HG03097 (cell line): ENCODE measurements around the gene MRGPRE.

Experiments
- ATAC-seq: cut with Tn5 transposase; IDR thresholded peaks from one replicate; pipeline ENCODE4 v1.9.1; 2021; ENCODE audit not compliant: unreplicated experiment, low FRiP score

The MRGPRE gene

GRCh38 chr11:3216027-3216525 lies 16.1 kb downstream of the MRGPRE start:
- ATAC-seq = no peak

GRCh38 chr11:3215346-3216026 lies 16.7 kb downstream of the MRGPRE start:
- ATAC-seq = no peak

GRCh38 chr11:3214420-3214699 lies 17.9 kb downstream of the MRGPRE start:
- no peak for ATAC-seq

- ATAC-seq = no peak
These were observed 18.4 kb downstream of the MRGPRE start for GRCh38 chr11:3213659-3214419.

GRCh38 chr11:3208272-3208671 lies 23.9 kb downstream of the MRGPRE start:
- no peak for ATAC-seq

GRCh38 chr11:3207526-3208189 lies 24.6 kb downstream of the MRGPRE start:
- no peak for ATAC-seq

- ATAC-seq = no peak
These were observed 25.4 kb downstream of the MRGPRE start for GRCh38 chr11:3206922-3207204.

GRCh38 chr11:3206156-3206921 lies 25.9 kb downstream of the MRGPRE start:
- ATAC-seq = no peak

GRCh38 chr11:3205261-3206155 lies 26.7 kb downstream of the MRGPRE start:
- no peak for ATAC-seq

- no peak for ATAC-seq
These were observed 27.8 kb downstream of the MRGPRE start for GRCh38 chr11:3204141-3205015.

- no peak for ATAC-seq
These were observed 28.8 kb downstream of the MRGPRE start for GRCh38 chr11:3203221-3204043.

GRCh38 chr11:3202759-3203158 lies 29.5 kb downstream of the MRGPRE start:
- ATAC-seq = no peak

GRCh38 chr11:3202305-3202704 lies 29.9 kb downstream of the MRGPRE start:
- ATAC-seq = no peak

GRCh38 chr11:3201677-3202181 lies 30.5 kb downstream of the MRGPRE start:
- ATAC-seq = no peak

GRCh38 chr11:3201112-3201581 lies 31.1 kb downstream of the MRGPRE start:
- ATAC-seq = no peak

GRCh38 chr11:3200388-3201111 lies 31.7 kb downstream of the MRGPRE start:
- no peak for ATAC-seq

GRCh38 chr11:3199537-3200295 lies 32.5 kb downstream of the MRGPRE start:
- no peak for ATAC-seq
